Neural progenitor cell (in vitro differentiated cells): Measurements from ENCODE around the gene WASL. TPM values are rescaled to one million over a fixed set of nuclear protein-coding genes. Genes with fewer than 3 reads are reported as not detected.

Experiments
- DNase-seq: peaks from one replicate; pipeline ENCODE4 v3.0.0-alpha.2; 2016; ENCODE audit warnings: low spot score
- H2AFZ ChIP-seq: fragments of 200-600 bp; sonication (generic); replicated peaks from 2 replicates; pipeline ENCODE4 v1.6.1; 2016; ENCODE audit warnings: antibody characterized with exemption
- H3F3A ChIP-seq: fragments of 200-600 bp; sonication (generic); 2 replicates; pipeline ENCODE4 v1.6.1; 2016; ENCODE audit warnings: antibody characterized with exemption, low read depth
- H3K27ac ChIP-seq: fragments of 200-600 bp; sonication (generic); 2 replicates; pipeline ENCODE4 v1.5.1; 2016; ENCODE audit warnings: mild to moderate bottlenecking
- H3K27me3 ChIP-seq: fragments of 200-600 bp; sonication (generic); 2 replicates; pipeline ENCODE4 v1.6.1; 2016; ENCODE audit warnings: mild to moderate bottlenecking, moderate library complexity
- H3K36me3 ChIP-seq: fragments of 200-600 bp; sonication (generic); 2 replicates; pipeline ENCODE4 v1.5.1; 2016
- H3K4me1 ChIP-seq: fragments of 200-600 bp; sonication (generic); 2 replicates; pipeline ENCODE4 v1.6.1; 2016; ENCODE audit warnings: mixed run types
- H3K4me2 ChIP-seq: fragments of 200-600 bp; sonication (generic); 2 replicates; pipeline ENCODE4 v1.6.1; 2016
- H3K4me3 ChIP-seq: fragments of 200-600 bp; sonication (generic); 2 replicates; pipeline ENCODE4 v1.5.1; 2016
- H3K79me2 ChIP-seq: fragments of 200-600 bp; sonication (generic); 2 replicates; pipeline ENCODE4 v1.6.1; 2016; ENCODE audit warnings: low read depth
- H3K9ac ChIP-seq: fragments of 200-600 bp; sonication (generic); 2 replicates; pipeline ENCODE4 v1.6.1; 2016
- H3K9me3 ChIP-seq: fragments of 200-600 bp; sonication (generic); 2 replicates; pipeline ENCODE4 v1.5.1; 2016; ENCODE audit warnings: low read depth
- H4K20me1 ChIP-seq: fragments of 200-600 bp; sonication (generic); 2 replicates; pipeline ENCODE4 v1.6.1; 2016; ENCODE audit warnings: low read depth
- H3K27ac Mint-ChIP-seq: 3 replicates; pipeline ENCODE4 v1.8.0; 2021; ENCODE audit warnings: mixed read lengths
- H3K27me3 Mint-ChIP-seq: 2 replicates; pipeline ENCODE4 v1.8.0; 2022; ENCODE audit warnings: low read depth, mild to moderate bottlenecking, inconsistent platforms, moderate library complexity, mixed read lengths; ENCODE audit not compliant: insufficient read depth
- H3K36me3 Mint-ChIP-seq: 3 replicates; pipeline ENCODE4 v1.8.0; 2021; ENCODE audit warnings: mixed read lengths
- H3K4me1 Mint-ChIP-seq: 3 replicates; pipeline ENCODE4 v1.8.0; 2021; ENCODE audit warnings: mixed read lengths
- H3K4me3 Mint-ChIP-seq: 3 replicates; pipeline ENCODE4 v1.8.0; 2021; ENCODE audit warnings: mild to moderate bottlenecking, moderate library complexity, mixed read lengths
- H3K9me3 Mint-ChIP-seq: 3 replicates; pipeline ENCODE4 v1.8.0; 2020; ENCODE audit warnings: mixed read lengths
- EZH2 ChIP-seq: fragments of 200-600 bp; sonication (generic); IDR thresholded peaks from 2 replicates; pipeline ENCODE4 v1.6.1; 2017; ENCODE audit warnings: antibody characterized with exemption, mild to moderate bottlenecking, moderate library complexity
- EZH2phosphoT487 ChIP-seq: fragments of 200-600 bp; sonication (generic); IDR thresholded peaks from 2 replicates; pipeline ENCODE4 v1.6.1; 2017; ENCODE audit warnings: antibody characterized with exemption
- total RNA-seq: library from RNA; depleted of rRNA; stranded (reverse); fragments of >200 nt; gene quantifications from 2 replicates; pipeline ENCODE4 v1.2.3, GENCODE V29; 2015; ENCODE audit warnings: low replicate concordance
- TF ChIP-seq, protein P1 (sequence below): fragments of 200-600 bp; sonication (generic); IDR thresholded peaks from 2 replicates; pipeline ENCODE4 v1.5.1; 2017; ENCODE audit warnings: antibody characterized with exemption, mild to moderate bottlenecking

The WASL gene
- total RNA-seq, 1 donor from 2014 or later, result 30.4 TPM

DNA sequence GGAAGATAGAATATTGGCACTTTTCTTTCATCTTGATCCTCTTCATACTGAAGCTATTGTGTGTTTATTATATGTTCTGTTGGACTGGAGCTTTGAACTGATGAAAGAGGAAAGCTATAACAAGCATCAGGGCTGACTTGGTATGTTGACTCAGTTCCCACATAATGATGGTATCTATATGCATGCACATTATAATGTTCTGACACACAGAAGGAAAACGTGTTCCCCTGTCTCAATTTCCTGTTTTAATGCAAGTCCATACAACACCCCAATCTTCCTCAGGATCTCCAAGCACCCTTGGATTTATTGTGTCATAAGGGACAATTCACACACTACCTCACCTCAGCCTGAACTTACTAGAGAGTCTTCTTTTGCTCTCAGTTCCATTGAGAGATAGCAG, 8.3 kb upstream of the WASL start:
- H3K27ac Mint-ChIP-seq, result no peak overlapping the region
- no peak overlapping the region for H3K4me3 Mint-ChIP-seq
- H3K27ac ChIP-seq, result no peak overlapping the region
- H3F3A ChIP-seq, result no peaks in the 10 kb centered on the region
- H3K27me3 Mint-ChIP-seq, result no peaks in the 10 kb centered on the region
- no peaks in the 10 kb centered on the region for H3K36me3 ChIP-seq
- H4K20me1 ChIP-seq, result no peaks in the 10 kb centered on the region
- TF ChIP-seq EZH2, result no peak
- TF ChIP-seq, protein P1, sequence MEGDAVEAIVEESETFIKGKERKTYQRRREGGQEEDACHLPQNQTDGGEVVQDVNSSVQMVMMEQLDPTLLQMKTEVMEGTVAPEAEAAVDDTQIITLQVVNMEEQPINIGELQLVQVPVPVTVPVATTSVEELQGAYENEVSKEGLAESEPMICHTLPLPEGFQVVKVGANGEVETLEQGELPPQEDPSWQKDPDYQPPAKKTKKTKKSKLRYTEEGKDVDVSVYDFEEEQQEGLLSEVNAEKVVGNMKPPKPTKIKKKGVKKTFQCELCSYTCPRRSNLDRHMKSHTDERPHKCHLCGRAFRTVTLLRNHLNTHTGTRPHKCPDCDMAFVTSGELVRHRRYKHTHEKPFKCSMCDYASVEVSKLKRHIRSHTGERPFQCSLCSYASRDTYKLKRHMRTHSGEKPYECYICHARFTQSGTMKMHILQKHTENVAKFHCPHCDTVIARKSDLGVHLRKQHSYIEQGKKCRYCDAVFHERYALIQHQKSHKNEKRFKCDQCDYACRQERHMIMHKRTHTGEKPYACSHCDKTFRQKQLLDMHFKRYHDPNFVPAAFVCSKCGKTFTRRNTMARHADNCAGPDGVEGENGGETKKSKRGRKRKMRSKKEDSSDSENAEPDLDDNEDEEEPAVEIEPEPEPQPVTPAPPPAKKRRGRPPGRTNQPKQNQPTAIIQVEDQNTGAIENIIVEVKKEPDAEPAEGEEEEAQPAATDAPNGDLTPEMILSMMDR, result no peak
- H2AFZ ChIP-seq, result no peak overlapping the region
- no peaks in the 10 kb centered on the region for H3K79me2 ChIP-seq
- peaks cover 2% of the 10 kb centered on the region for H3K9me3 Mint-ChIP-seq
- H3K4me1 Mint-ChIP-seq, result peaks cover 11% of the 10 kb centered on the region
- DNase-seq, result no peak
- H3K9ac ChIP-seq, result no peak overlapping the region
- H3K27me3 ChIP-seq, result no peaks in the 10 kb centered on the region
- H3K4me2 ChIP-seq, result no peak overlapping the region
- H3K4me1 ChIP-seq, result no peaks in the 10 kb centered on the region
- no peaks in the 10 kb centered on the region for H3K36me3 Mint-ChIP-seq
- H3K4me3 ChIP-seq, result no peak overlapping the region
- no peaks in the 10 kb centered on the region for H3K9me3 ChIP-seq

DNA sequence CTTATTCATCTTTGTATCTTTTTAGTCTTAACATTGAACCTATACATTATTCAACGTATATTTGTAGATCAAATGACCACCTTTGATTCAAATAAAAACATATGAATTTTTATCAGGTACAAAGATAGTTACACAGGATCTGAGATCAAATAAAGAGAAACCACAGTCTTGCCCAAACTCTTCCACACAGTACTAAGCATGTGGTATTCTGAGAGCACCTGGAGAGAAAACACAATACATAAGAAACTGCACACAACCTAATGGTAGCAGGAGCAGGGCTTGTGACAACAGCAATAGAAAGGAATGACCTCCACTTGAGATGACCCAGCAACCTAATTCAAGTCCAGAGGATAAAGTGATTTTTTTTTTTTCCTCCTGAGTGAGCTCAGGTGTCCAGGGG, 6.5 kb upstream of the WASL start:
- no peaks in the 10 kb centered on the region for H3K36me3 ChIP-seq
- Mint-ChIP-seq H3K9me3 (no peaks in the 10 kb centered on the region), H3K4me1 (peaks cover 21% of the 10 kb centered on the region), H3K36me3 (no peaks in the 10 kb centered on the region), H3K27me3 (no peaks in the 10 kb centered on the region), H3K27ac (no peak overlapping the region), H3K4me3 (no peak overlapping the region)
- peaks cover 14% of the 10 kb centered on the region for H3K4me1 ChIP-seq
- no peak overlapping the region for H3K27ac ChIP-seq
- TF ChIP-seq, protein P1, result no peak
- no peak for TF ChIP-seq EZH2phosphoT487
- TF ChIP-seq EZH2, result no peak
- H3F3A ChIP-seq, result peaks cover 3% of the 10 kb centered on the region
- H4K20me1 ChIP-seq, result no peaks in the 10 kb centered on the region
- H3K4me2 ChIP-seq, result no peak overlapping the region
- peaks cover 16% of the 10 kb centered on the region for H3K79me2 ChIP-seq
- H2AFZ ChIP-seq, result no peak overlapping the region
- DNase-seq, result no peak
- H3K9ac ChIP-seq, result no peak overlapping the region
- no peak overlapping the region for H3K4me3 ChIP-seq
- H3K9me3 ChIP-seq, result no peaks in the 10 kb centered on the region
- H3K27me3 ChIP-seq, result no peaks in the 10 kb centered on the region

DNA sequence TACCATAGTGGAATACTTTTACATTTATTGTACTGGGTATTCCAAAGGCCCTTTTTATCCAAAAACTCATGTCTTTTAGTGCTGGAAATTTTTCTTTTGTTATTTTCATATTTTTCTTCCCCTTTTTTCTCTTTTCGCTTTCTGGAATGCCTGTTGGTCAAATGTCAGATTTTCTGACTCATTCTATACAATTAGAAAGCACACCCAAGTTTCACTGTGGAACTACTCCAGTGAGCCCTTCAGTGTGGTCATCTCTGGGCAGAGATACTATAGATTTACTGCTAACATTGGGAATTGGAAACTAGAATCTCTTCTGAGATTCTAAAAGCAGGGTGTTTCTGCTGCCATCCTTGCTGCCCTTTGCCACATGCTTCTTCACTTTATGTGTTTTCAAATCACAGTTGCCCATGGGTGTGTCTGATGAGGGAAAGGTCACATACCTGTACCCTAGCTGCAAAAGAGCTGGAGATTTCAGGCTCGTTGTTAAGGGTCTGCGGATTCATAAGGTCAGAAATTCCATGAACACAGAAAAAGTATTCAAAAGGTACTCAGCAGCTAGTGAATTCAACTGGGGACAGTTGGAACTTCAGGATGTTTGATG, 5.6 kb upstream of the WASL start:
- no peak overlapping the region for H3K4me2 ChIP-seq
- H3K27ac ChIP-seq, result no peak overlapping the region
- no peaks in the 10 kb centered on the region for H4K20me1 ChIP-seq
- no peak overlapping the region for H3K9ac ChIP-seq
- peaks cover 23% of the 10 kb centered on the region for H3K79me2 ChIP-seq
- no peaks in the 10 kb centered on the region for H3K27me3 ChIP-seq
- DNase-seq, result no peak
- H3K9me3 Mint-ChIP-seq, result no peaks in the 10 kb centered on the region
- no peak overlapping the region for H3K4me3 Mint-ChIP-seq
- H3K36me3 ChIP-seq, result no peaks in the 10 kb centered on the region
- TF ChIP-seq EZH2, result no peak
- TF ChIP-seq EZH2phosphoT487, result no peak
- TF ChIP-seq, protein P1, result no peak
- peaks cover 20% of the 10 kb centered on the region for H3K4me1 ChIP-seq
- H3K27ac Mint-ChIP-seq, result no peak overlapping the region
- H3K4me3 ChIP-seq, result no peak overlapping the region
- no peaks in the 10 kb centered on the region for H3K27me3 Mint-ChIP-seq
- peaks cover 12% of the 10 kb centered on the region for H3F3A ChIP-seq
- H3K9me3 ChIP-seq, result no peaks in the 10 kb centered on the region
- peaks cover 21% of the 10 kb centered on the region for H3K4me1 Mint-ChIP-seq
- H3K36me3 Mint-ChIP-seq, result no peaks in the 10 kb centered on the region
- H2AFZ ChIP-seq, result no peak overlapping the region
